Umbilical cord (tissue), 2 donors: ENCODE measurements around the gene PPP1R27. TPM values are rescaled to one million over a fixed set of nuclear protein-coding genes. Genes with fewer than 3 reads are reported as not detected.

Source experiments
- DNase-seq: peaks from one replicate; pipeline ENCODE4 v3.0.0-alpha.2; 2015; ENCODE audit warnings: low spot score
- total RNA-seq: library from RNA; depleted of rRNA; stranded (reverse); fragments of >200 nt; gene quantifications from one replicate; pipeline ENCODE4 v1.2.3, GENCODE V29; 2014; ENCODE audit warnings: low replicate concordance; ENCODE audit not compliant: insufficient read depth

PPP1R27 gene
- total RNA-seq, 1 donor from 2014 or later, result 4.1 TPM

DNA sequence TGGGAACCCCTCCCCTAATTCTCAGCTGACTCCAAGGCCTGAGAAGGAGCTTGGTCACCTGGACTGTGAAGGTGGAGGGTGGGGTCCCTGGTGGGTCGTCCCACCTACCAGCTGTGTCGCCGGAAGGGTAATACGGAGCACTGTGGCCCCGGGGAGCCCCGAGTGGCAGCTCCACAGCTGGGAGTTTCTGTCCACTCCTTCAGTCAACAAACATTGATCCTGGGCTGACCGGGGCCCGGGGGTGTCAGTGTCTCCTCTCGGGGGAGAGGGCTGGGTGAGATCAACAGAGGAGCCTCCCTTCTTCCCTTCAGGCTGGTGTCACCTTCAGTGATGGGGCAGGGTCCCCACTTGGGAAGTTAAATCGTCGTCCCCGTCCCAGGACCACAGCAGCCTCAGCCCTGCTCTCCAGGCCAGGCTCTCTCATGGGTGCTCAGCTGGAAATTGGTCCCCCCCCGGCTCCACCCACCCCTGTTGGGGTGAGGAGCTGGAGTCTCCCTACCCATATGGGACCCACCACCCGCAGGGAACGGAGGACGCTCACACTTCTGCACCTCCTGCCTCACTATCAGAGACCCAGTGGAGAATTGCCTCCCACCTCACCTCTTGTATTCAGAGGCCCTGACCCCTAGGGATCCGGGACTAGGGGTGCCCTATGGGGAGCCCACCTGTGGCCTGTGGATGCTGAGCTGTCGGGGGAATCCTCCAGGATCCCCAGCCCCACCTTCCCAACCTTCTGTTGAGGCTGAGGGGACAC lies 29.0 kb downstream of the PPP1R27 start:
- DNase-seq, result no peak

DNA sequence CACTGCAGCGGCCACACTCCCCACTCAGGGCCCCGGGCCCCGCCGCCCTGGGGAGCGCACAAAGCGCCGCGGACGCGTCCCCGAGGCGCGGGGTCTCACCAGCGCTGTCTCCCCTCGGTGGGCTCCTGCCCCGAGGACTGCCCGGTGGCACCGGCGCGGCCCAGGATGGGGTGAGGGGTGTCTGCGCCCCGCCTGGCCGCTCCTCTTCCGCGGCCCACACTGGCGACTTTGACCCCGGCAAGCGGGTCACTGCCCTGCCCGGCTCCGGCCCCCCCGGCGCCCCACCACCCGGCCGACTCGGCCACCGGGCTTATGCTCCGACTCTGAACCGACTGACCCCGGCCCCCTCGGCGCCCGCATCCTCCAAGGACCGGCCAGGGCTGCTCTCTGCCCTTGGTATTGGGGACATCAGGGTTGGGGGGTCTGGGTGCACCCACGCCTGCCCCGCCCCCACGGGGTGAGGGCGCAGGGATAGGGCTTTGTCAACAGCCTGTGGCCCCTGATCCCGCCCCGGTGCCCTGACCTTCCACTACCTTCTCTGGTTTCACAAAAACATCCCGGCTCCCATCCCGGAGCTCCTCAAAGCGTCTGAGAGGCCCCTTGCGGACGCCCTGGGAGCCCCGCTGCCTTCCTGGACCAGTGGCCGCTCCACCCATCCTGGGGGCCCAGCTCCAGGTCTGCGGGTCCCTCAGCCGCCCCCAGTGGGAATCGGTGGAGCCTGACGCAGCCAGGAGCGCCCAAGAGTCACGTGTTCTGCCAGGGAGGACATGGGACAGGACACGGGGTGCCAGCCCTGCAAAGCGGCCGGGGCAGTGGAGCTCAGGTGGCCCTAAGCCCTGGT lies 30.1 kb downstream of the PPP1R27 start:
- no peak for DNase-seq

- no peak for DNase-seq
Observed at GRCh38 chr17:81803728-81804558, 30.9 kb downstream of the PPP1R27 start, which contains the start of gene GCGR. Gene GCGR, plus strand, starts transcription at chr17:81804150. Its CDS starts 4,869 bp downstream, at chr17:81809019.

- DNase-seq, result no peak
Observed at GRCh38 chr17:81802856-81803643, 31.8 kb downstream of the PPP1R27 start.

DNA sequence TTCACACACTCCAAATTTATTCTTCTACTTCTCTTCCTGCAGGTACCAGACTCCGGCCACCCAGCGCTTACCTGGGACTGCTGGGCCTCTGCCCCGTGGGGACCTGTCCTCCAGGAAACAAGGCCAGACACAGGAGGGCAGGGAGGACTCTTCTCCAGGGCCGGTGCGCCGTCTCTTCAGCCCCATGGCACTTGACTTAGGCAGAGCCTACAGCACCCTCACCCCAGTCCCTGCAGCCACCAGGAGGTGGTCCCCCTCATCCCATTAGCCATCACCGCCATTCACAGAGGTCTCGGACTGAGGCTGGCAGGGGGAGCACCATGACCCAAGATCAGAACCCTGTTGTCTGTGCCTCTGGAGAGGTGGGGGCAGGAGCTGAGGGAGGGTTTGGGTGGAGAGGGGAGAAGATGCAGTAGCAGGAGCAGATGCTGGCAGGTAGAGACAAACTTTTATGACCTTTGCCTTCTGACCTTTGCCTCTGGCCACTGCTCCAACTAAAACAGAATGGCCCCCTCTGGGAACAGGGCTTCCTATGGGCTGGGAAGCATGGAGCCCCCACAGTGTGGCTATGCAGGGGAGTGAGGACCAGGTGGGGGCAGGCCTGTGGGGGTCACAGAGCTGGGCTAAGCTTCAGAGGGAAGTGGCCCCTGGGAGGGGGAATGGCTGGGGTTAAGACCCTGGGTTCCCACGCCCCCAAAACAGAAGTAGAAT lies 32.6 kb downstream of the PPP1R27 start:
- DNase-seq, result no peak

DNA sequence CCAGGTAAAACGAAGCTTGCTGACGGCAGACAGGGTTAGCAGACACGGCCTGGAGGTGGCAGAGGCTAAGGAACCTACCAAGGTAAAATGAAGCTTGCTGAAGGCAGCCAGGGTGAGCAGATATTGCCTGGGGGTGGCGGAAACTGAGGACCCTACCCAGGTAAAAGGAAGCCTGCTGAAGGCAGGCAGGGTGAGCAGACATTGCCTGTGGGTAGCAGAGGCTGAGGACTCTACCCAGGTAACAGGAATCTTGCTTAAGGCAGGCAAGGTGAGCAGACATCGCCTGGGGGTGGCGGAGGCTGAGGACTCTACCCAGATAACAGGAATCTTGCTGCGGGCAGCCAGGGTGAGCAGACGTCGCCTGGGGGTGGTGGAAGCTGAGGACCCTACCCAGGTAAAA lies 33.5 kb downstream of the PPP1R27 start:
- no peak for DNase-seq

DNA sequence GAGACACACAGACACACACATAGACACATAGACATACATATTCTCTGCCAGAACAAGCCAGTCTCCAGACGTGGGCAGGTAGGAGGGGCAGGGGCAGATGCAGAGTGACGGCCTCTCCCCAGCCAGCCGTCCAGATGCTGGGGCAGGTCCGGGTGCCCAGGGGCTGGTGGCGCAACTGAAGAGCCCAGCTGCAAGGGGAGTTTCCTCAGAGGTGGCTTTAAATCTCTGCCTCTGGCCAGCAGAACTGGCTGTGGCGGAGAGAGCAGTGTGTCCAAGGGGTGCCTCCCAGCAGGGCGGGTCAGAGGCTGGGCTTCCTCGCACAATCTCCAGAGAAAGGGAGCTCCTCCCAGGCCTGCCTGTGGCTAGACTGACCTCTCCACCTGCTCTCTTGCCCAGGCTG lies 40.3 kb downstream of the PPP1R27 start:
- no peak for DNase-seq

- DNase-seq, result no peak
Observed at GRCh38 chr17:81794074-81794476, 40.8 kb downstream of the PPP1R27 start.

- DNase-seq, result no peak
Observed at GRCh38 chr17:81792675-81793615, 41.9 kb downstream of the PPP1R27 start.

Other genes with a start within 250 kb of the PPP1R27 start
- 86.9 TPM for gene NPLOC4, start 197.9 kb downstream of the PPP1R27 start, total RNA-seq
- gene TSPAN10, start 197.9 kb downstream of the PPP1R27 start, total RNA-seq, result 0.96 TPM
- not detected for gene PDE6G, start 178.5 kb downstream of the PPP1R27 start, total RNA-seq
- gene OXLD1, start 168.4 kb downstream of the PPP1R27 start, total RNA-seq, result 20.7 TPM
- gene CCDC137, start 168.3 kb downstream of the PPP1R27 start, total RNA-seq, result 0.96 TPM
- 21.2 TPM for gene ARL16, start 151.3 kb downstream of the PPP1R27 start, total RNA-seq
- 48.9 TPM for gene HGS, start 151.0 kb downstream of the PPP1R27 start, total RNA-seq
- gene MRPL12, start 131.7 kb downstream of the PPP1R27 start, total RNA-seq, result not detected
- 3.1 TPM for gene SLC25A10, start 122.8 kb downstream of the PPP1R27 start, total RNA-seq
- gene GCGR, start 30.9 kb downstream of the PPP1R27 start, total RNA-seq, result 2.9 TPM
- gene MCRIP1, start 1.8 kb downstream of the PPP1R27 start, total RNA-seq, result 64.0 TPM
- 844 TPM for gene P4HB, start 25.5 kb upstream of the PPP1R27 start, total RNA-seq
- 57.5 TPM for gene ARHGDIA, start 36.3 kb upstream of the PPP1R27 start, total RNA-seq
- 96.8 TPM for gene ALYREF, start 56.5 kb upstream of the PPP1R27 start, total RNA-seq
- 103 TPM for gene ANAPC11, start 56.7 kb upstream of the PPP1R27 start, total RNA-seq
- gene NPB, start 67.2 kb upstream of the PPP1R27 start, total RNA-seq, result 1.4 TPM
- 21.2 TPM for gene PCYT2, start 76.3 kb upstream of the PPP1R27 start, total RNA-seq
- 9.9 TPM for gene SIRT7, start 83.1 kb upstream of the PPP1R27 start, total RNA-seq
- 8.4 TPM for gene MAFG, start 92.7 kb upstream of the PPP1R27 start, total RNA-seq
- gene PYCR1, start 102.2 kb upstream of the PPP1R27 start, total RNA-seq, result 77.5 TPM
- 0.72 TPM for gene MYADML2, start 112.2 kb upstream of the PPP1R27 start, total RNA-seq
- gene NOTUM, start 126.1 kb upstream of the PPP1R27 start, total RNA-seq, result not detected
- 24.1 TPM for gene ASPSCR1, start 142.6 kb upstream of the PPP1R27 start, total RNA-seq
- gene CENPX, start 187.8 kb upstream of the PPP1R27 start, total RNA-seq, result 1.2 TPM
- gene LRRC45, start 188.3 kb upstream of the PPP1R27 start, total RNA-seq, result 4.6 TPM
- 8.7 TPM for gene RAC3, start 196.6 kb upstream of the PPP1R27 start, total RNA-seq
- 22.4 TPM for gene DCXR, start 202.6 kb upstream of the PPP1R27 start, total RNA-seq
- gene RFNG, start 216.8 kb upstream of the PPP1R27 start, total RNA-seq, result 33.2 TPM
- 39.7 TPM for gene GPS1, start 216.8 kb upstream of the PPP1R27 start, total RNA-seq
- gene DUS1L, start 230.8 kb upstream of the PPP1R27 start, total RNA-seq, result 83.3 TPM